HG02943 (cell line): ENCODE measurements around the gene SERPINI1.

ENCODE experiments used
- ATAC-seq: cut with Tn5 transposase; IDR thresholded peaks from one replicate; pipeline ENCODE4 v1.9.1; 2021; ENCODE audit warnings: mild to moderate bottlenecking, low read depth, moderate library complexity; ENCODE audit not compliant: unreplicated experiment

The SERPINI1 gene

GRCh38 chr3:167735233-167736138 lies at the start of gene SERPINI1:
Gene SERPINI1, plus strand, starts transcription at chr3:167735721. Its CDS starts 53,408 bp downstream, at chr3:167789129.
- ATAC-seq: peak; percentile 61

- peak; percentile 100 for ATAC-seq
Observed at GRCh38 chr3:167691366-167691765, 44.2 kb upstream of the SERPINI1 start.

- no peak for ATAC-seq
Observed at GRCh38 chr3:167694121-167694520, 41.4 kb upstream of the SERPINI1 start.

GRCh38 chr3:167700046-167700445 lies 35.5 kb upstream of the SERPINI1 start:
- no peak for ATAC-seq

- no peak for ATAC-seq
Observed at GRCh38 chr3:167700926-167701325, 34.6 kb upstream of the SERPINI1 start.

GRCh38 chr3:167705840-167706239 lies 29.7 kb upstream of the SERPINI1 start:
- ATAC-seq: no peak

GRCh38 chr3:167709690-167710089 lies 25.8 kb upstream of the SERPINI1 start:
- no peak for ATAC-seq

GRCh38 chr3:167710552-167710951 lies 25.0 kb upstream of the SERPINI1 start:
- no peak for ATAC-seq

- ATAC-seq: no peak
Observed at GRCh38 chr3:167711439-167711838, 24.1 kb upstream of the SERPINI1 start.

- ATAC-seq: no peak
Observed at GRCh38 chr3:167712445-167712844, 23.1 kb upstream of the SERPINI1 start.

- ATAC-seq: no peak
Observed at GRCh38 chr3:167714871-167715270, 20.6 kb upstream of the SERPINI1 start.

- no peak for ATAC-seq
Observed at GRCh38 chr3:167716920-167717319, 18.6 kb upstream of the SERPINI1 start.

GRCh38 chr3:167718582-167718981 lies 16.9 kb upstream of the SERPINI1 start:
- ATAC-seq: no peak

GRCh38 chr3:167723025-167723512 lies 12.5 kb upstream of the SERPINI1 start:
- ATAC-seq: no peak

- no peak for ATAC-seq
Observed at GRCh38 chr3:167723872-167724271, 11.6 kb upstream of the SERPINI1 start.

- ATAC-seq: no peak
Observed at GRCh38 chr3:167728176-167728575, 7.3 kb upstream of the SERPINI1 start.

GRCh38 chr3:167728632-167729323 lies 6.7 kb upstream of the SERPINI1 start:
- ATAC-seq: no peak

GRCh38 chr3:167729591-167729990 lies 5.9 kb upstream of the SERPINI1 start:
- ATAC-seq: no peak

GRCh38 chr3:167731393-167731792 lies 4.1 kb upstream of the SERPINI1 start:
- ATAC-seq: no peak

GRCh38 chr3:167732313-167733065 lies 3.0 kb upstream of the SERPINI1 start:
- no peak for ATAC-seq
